DMS53 treated with DMSO at 0.1 percent for 48 hours (cell line): Measurements from ENCODE around the gene MUS81.
A peak's percentile ranks its signal among the peaks of the same experiment; 100 is the strongest.

Experiments
- DNase-seq: peaks from one replicate; lab custom pipeline; 2025; ENCODE audit not compliant: unreplicated experiment; lab: John Stamatoyannopoulos, UW

MUS81 gene

GRCh38 chr11:65859812-65860277, 388 bp upstream of the MUS81 start:
- no peak for DNase-seq

- DNase-seq = no peak
These were observed 902 bp downstream of the MUS81 start for GRCh38 chr11:65861165-65861505.

GRCh38 chr11:65861533-65862183, 1.4 kb downstream of the MUS81 start:
- no peak for DNase-seq

GRCh38 chr11:65862191-65862735, 2.0 kb downstream of the MUS81 start:
- no peak for DNase-seq

- DNase-seq = no peak
These were observed 3.0 kb downstream of the MUS81 start for GRCh38 chr11:65862941-65863888.

GRCh38 chr11:65863889-65864705, 3.9 kb downstream of the MUS81 start:
- DNase-seq = no peak

GRCh38 chr11:65864706-65865471, 4.7 kb downstream of the MUS81 start:
- no peak for DNase-seq

- DNase-seq = no peak
These were observed 5.4 kb downstream of the MUS81 start for GRCh38 chr11:65865550-65866172.

GRCh38 chr11:65866509-65867283, 6.5 kb downstream of the MUS81 start:
- no peak for DNase-seq

GRCh38 chr11:65867284-65868071, 7.2 kb downstream of the MUS81 start:
- DNase-seq = no peak

- no peak for DNase-seq
These were observed 7.9 kb downstream of the MUS81 start for GRCh38 chr11:65868076-65868667.

GRCh38 chr11:65868907-65869306, 8.7 kb downstream of the MUS81 start:
- no peak for DNase-seq

- DNase-seq = no peak
These were observed 9.5 kb downstream of the MUS81 start for GRCh38 chr11:65869643-65870306.

- DNase-seq = no peak
These were observed 10.1 kb downstream of the MUS81 start for GRCh38 chr11:65870307-65870658.

GRCh38 chr11:65870706-65871681, 10.8 kb downstream of the MUS81 start:
- DNase-seq = peak; percentile 19

GRCh38 chr11:65871811-65872548, 11.7 kb downstream of the MUS81 start:
- DNase-seq = no peak
